GM18511 (cell line): ENCODE data around the gene DCLK2.
A peak's percentile ranks its signal among the peaks of the same experiment; 100 is the strongest.

Source experiments
- ATAC-seq: cut with Tn5 transposase; IDR thresholded peaks from one replicate; pipeline ENCODE4 v1.9.1; 2021; ENCODE audit warnings: mild to moderate bottlenecking, moderate library complexity; ENCODE audit not compliant: unreplicated experiment

The DCLK2 gene

GRCh38 chr4:150068300-150068960 is 9.8 kb upstream of the DCLK2 start:
- no peak for ATAC-seq

GRCh38 chr4:150069353-150069752 is 8.9 kb upstream of the DCLK2 start:
- ATAC-seq, result no peak

- no peak for ATAC-seq
Measured at GRCh38 chr4:150070464-150071170, 7.6 kb upstream of the DCLK2 start.

GRCh38 chr4:150072471-150072870 is 5.8 kb upstream of the DCLK2 start:
- no peak for ATAC-seq

DNA sequence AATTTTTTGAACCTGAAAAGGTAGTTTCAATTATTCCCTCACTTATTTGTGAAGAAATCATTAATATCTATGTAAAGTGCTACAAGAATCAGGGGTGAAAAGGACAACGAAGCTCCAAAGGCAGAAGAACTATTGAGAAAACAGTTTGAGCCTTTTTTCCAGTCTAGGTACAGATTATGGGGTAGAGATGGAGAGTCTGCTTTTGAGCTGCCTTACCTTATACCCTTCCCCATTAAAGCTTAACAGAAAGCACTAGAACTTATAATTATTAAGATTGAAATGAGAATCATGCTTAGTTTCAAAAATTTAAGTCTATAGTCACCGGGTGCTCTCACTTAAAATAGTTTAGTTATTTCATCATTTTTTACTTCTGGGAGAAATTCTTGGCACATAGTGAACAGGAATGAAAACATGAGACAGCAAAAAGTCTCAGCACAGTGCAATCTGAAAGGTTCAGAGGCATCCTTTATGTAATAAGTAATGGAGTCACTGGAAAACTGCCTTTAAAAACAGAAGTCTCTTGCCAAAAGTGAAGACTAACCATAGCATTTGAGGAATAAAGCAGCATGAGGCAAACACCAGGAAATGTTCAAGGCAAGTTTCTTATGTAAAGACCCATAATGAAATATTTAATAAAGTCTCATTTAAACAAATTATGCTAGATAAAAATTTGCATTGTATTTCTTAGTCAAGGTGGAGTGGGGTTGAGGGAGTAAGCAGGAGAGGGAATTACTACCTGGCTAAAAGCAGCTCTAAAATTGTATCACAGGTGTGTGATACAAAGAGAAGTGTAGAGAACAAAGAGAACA is 5.1 kb upstream of the DCLK2 start:
- no peak for ATAC-seq

DNA sequence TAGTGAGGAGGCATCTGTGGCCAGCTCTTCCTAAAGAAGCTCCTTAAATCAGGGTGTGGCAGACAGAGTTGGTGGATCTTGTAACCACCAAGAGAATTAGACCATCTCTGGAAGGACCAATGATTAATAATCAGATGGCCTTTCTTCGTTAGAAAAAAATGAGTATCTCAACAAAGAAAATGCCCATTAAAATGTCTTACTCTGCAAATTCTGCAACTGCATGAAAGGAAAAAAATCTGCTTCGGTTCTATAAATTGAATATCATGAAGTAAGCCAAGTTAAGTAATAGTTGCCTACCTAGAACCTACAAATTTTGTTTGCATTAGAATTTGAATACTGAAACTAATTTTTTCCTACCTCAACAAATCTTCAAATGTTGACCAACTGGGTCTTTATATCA is 4.2 kb upstream of the DCLK2 start:
- no peak for ATAC-seq

DNA sequence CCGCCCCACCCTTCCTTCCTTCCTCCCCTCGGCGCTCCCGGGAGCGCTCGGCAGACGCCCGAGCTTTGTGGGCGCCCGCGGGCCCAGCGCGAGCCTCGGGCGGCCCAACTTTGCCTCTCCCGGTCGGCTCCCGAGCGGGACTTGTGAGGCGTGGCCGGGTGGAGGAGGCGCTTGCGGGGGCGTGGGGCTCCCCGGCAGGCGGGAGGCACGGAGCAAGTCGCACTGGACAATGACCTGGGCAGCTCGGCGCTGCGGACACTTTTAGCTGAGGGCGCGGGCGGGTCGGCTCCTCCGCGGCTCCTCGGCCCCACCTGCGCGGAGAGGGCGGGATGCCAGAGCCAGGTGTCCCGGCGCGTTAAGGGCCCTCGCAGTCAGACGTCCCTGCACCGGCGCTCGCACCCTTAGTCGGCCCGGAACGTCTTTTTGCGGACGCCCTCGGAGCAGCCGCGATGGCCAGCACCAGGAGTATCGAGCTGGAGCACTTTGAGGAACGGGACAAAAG is 385 bp downstream of the DCLK2 start:
- ATAC-seq, result peak; percentile 20

DNA sequence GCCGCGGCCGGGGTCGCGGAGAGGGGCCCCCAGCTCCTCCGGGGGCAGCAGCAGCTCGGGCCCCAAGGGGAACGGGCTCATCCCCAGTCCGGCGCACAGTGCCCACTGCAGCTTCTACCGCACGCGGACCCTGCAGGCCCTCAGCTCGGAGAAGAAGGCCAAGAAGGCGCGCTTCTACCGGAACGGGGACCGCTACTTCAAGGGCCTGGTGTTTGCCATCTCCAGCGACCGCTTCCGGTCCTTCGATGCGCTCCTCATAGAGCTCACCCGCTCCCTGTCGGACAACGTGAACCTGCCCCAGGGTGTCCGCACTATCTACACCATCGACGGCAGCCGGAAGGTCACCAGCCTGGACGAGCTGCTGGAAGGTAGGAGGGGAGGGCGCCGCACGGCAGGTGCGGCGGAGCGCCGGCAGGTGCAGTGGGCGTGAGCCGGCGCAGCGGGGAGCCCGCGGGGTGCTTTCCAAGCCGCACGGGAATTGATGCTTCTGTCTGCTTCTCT is 886 bp downstream of the DCLK2 start:
- ATAC-seq, result peak; percentile 46

DNA sequence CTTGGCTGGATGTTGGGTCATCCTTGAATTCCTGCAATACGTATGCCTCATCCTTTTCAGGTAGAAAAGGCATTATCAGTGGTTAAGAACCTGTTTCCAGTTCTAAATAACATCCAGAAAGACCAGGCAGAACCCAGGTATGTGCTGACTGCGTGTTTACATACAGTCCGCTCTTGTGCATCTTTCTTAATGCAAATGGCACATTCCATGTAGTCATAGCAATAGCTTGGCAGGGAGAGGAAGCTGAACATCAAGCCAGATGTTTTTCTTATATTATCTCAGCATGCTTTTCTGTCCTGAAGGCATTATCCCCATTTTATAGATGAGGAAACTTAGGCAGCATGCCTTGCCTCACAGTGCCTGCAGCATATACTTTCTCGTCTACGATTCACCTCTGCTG is 2.1 kb downstream of the DCLK2 start:
- ATAC-seq, result no peak

- ATAC-seq, result no peak
Measured at GRCh38 chr4:150080875-150081274, 2.6 kb downstream of the DCLK2 start.

DNA sequence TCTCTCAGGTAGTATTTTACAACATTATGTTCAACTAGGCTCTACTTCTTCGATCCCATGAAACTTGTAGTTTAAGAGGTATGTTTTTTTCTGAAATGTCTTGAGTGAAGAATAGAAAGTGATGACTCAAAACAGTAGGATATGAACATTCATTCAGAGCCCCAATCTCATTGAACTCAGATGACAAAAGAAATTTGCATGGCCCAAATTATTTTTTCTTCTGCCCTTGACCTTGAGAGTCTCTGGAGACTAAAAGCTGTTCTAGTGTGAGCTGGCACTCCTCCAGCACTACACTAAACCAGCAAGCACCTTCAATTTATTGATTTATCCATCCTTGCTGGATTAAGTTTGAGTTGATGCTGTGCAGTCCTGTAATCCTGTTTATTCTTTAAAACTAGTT is 4.0 kb downstream of the DCLK2 start:
- ATAC-seq, result peak; percentile 82

- no peak for ATAC-seq
Measured at GRCh38 chr4:150087006-150087405, 8.8 kb downstream of the DCLK2 start.

GRCh38 chr4:150089732-150090131 is 11.5 kb downstream of the DCLK2 start:
- no peak for ATAC-seq

DNA sequence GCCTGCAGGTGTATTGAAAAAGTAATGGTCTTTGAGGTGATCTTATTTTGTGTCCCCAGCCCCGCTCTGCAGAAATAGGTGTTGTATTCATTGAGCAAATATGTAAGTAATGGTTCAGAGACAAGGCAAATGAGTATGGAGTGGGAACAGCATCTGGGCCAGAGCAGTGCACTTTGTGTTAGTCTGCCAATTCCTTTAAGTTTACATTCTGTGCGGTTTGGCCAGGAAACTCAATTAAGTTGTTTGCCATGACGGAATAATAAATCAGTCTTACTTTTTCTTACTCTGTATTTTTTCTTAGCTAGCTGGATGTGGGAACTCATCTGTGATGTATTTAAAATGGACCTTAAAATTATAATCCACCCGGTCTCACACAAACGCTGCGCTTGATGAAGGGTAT is 12.6 kb downstream of the DCLK2 start:
- ATAC-seq, result no peak

DNA sequence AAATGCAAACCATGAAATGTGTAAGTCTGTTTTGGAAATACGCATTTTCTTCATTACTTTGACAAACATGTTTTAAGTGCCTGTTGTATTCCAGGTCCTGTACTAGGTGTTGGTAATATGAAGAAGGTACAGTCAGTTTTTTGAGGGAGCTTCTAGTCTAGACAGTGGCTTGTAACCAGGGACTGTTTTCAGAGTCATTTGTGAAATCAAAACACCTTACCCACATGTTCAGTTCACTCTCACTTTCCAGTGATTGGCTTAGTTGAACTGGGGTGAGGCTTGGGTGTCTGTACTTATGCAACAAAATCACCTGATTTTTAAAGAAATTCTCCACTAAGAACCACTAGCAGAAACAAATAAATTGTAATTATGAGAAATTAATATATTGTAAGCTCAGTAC is 16.4 kb downstream of the DCLK2 start:
- no peak for ATAC-seq

GRCh38 chr4:150096625-150097024 is 18.4 kb downstream of the DCLK2 start:
- no peak for ATAC-seq

GRCh38 chr4:150098214-150098613 is 20.0 kb downstream of the DCLK2 start:
- no peak for ATAC-seq

GRCh38 chr4:150104404-150105027 is 26.3 kb downstream of the DCLK2 start:
- ATAC-seq, result no peak

DNA sequence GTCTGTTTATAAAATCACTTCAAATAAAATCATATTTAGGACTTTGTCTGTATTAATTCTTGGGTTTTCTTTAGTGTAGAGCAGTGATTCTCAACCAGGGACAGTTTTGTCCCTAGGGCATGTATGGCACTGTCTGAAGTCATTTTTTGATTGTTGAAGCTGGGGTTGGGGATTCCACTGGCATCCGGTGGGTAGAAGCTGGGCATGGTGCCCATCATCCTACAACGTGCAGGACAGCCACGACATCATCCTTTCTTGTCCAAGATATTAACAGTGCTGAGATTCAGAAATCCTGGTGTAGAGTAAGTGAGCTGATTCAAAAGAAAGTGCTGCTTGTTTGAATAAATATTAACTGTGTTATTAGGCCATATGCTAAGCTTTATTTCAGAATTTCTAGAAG is 28.6 kb downstream of the DCLK2 start:
- ATAC-seq, result no peak

- ATAC-seq, result no peak
Measured at GRCh38 chr4:150108691-150109090, 30.4 kb downstream of the DCLK2 start.

DNA sequence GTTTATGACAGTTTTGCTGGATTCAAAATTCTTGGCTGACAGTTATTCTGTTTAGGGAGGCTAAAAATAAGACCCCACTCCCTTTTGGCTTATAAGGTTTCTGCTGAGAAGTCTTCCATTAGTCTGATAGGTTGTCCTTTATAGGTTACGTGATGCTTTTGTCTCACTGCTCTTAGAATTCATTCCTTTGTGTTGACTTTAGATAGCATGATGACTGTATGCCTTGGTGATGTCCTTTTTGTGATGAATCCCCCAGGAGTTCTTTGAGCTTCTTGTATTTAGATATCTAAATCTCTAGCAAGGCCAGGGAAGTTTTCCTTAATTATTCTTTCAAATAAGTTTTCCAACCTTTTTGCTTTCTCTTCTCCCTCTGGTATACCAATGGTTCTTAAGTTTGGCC is 36.4 kb downstream of the DCLK2 start:
- no peak for ATAC-seq
